ENCODE results near the gene GGT1. TPM values are rescaled to one million over a fixed set of nuclear protein-coding genes. Genes with fewer than 3 reads are reported as not detected.

GGT1 gene
- total RNA-seq, 4 donors from 2014 or later, result 1.5 to 6.9 (median 4.2) TPM

DNA sequence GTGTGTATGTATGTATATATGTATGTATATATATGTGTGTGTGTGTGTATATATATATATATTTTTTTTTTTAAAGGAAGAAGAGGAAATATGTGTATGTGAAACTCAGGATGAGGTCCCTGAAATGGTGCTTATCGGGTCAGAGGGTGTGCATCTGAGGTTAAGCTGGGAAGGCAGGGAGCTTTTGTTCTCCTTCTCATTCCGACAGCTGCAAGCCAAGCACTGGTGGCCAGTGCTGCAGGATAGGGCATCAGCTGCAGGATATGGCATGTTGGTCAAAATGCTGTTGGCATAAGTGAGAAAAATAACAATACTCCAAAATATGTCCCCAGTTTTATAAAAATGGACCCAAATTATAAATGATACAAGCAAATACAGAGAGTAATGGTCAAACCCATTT, 39.7 kb upstream of the GGT1 start:
- no peak for DNase-seq (ENCODE audit: low spot score in 2 of 2)
- TF ChIP-seq POLR2A (IDR thresholded peaks at IDR 0.05), result no peak
- TF ChIP-seq, protein P1, sequence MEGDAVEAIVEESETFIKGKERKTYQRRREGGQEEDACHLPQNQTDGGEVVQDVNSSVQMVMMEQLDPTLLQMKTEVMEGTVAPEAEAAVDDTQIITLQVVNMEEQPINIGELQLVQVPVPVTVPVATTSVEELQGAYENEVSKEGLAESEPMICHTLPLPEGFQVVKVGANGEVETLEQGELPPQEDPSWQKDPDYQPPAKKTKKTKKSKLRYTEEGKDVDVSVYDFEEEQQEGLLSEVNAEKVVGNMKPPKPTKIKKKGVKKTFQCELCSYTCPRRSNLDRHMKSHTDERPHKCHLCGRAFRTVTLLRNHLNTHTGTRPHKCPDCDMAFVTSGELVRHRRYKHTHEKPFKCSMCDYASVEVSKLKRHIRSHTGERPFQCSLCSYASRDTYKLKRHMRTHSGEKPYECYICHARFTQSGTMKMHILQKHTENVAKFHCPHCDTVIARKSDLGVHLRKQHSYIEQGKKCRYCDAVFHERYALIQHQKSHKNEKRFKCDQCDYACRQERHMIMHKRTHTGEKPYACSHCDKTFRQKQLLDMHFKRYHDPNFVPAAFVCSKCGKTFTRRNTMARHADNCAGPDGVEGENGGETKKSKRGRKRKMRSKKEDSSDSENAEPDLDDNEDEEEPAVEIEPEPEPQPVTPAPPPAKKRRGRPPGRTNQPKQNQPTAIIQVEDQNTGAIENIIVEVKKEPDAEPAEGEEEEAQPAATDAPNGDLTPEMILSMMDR (IDR thresholded peaks at IDR 0.05), result no peak
- no peak overlapping the region for H3K4me3 ChIP-seq (ENCODE audit: low read depth, poor library complexity, severe bottlenecking)
- intact Hi-C loops (cut with DNase I; ENCODE audit: low total_unique reads), result no loop called here
- 84 to 86% methylated on average over 2 of the region's 2 CpGs for WGBS, 2 donors

DNA sequence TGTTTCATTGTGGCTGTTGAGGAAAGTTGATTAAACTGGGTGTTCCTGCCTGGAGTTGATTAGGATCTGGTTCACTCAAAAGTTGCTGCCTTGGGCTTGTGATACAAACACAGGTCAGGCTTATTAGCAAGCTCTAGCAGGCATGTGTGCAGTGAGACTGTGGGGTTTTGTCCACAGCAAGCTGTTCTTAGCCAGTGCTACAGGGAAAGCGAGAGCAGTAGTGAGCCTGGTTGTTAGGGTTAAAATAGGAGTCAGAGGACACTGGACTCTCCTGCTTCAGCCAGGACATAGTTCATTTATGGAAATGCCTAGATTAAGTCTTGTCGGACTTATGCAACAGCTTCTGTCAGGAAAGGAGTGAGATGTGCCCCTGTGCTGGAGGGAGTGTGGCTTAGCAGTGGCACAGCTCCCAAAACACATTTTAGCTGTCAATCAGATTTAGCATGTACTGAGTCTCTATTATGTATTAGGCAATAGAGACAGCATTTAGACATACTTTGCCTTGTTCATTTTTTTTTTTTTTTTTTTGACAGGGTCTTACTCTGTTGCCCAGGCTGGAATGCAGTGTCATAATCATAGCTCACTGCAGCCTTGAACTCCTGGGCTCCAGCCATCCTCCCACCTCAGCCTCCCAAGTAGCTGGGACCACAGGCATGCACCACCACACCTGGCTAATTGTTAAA, 38.5 kb upstream of the GGT1 start:
- DNase-seq (ENCODE audit: low spot score in 2 of 2), result no peak
- 40 to 48% methylated on average over 2 of the region's 2 CpGs for WGBS, 2 donors
- no peak overlapping the region for H3K4me3 ChIP-seq (ENCODE audit: low read depth, poor library complexity, severe bottlenecking)
- intact Hi-C loops (cut with DNase I; ENCODE audit: low total_unique reads), result no loop called here
- no peak for TF ChIP-seq POLR2A (IDR thresholded peaks at IDR 0.05)
- TF ChIP-seq, protein P1 (IDR thresholded peaks at IDR 0.05), result no peak

DNA sequence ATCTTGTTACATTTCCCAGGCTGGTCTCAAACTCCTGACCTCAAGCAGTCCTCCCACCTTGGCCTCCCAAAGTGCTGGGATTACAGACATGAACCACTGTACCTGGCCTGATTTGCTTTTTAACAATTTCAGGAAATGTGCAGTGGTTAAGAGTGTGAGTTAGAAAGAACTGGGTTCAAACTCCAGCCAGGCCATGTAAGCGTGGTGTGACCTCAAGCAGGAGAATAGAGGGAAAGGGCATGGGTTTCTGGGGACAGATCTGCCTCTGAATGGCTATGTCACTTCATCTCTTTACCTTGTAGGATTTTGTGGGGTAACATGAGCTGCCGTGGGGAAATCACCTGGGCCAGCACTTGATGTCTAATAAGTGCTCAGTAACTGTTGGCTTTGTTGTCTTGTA, 37.9 kb upstream of the GGT1 start:
- WGBS, 2 donors, result 84 to 91% methylated on average over 2 of the region's 2 CpGs
- no peak for DNase-seq (ENCODE audit: low spot score in 2 of 2)
- intact Hi-C loops (cut with DNase I; ENCODE audit: low total_unique reads), result no loop called here
- TF ChIP-seq, protein P1 (IDR thresholded peaks at IDR 0.05), result no peak
- no peak overlapping the region for H3K4me3 ChIP-seq (ENCODE audit: low read depth, poor library complexity, severe bottlenecking)

DNA sequence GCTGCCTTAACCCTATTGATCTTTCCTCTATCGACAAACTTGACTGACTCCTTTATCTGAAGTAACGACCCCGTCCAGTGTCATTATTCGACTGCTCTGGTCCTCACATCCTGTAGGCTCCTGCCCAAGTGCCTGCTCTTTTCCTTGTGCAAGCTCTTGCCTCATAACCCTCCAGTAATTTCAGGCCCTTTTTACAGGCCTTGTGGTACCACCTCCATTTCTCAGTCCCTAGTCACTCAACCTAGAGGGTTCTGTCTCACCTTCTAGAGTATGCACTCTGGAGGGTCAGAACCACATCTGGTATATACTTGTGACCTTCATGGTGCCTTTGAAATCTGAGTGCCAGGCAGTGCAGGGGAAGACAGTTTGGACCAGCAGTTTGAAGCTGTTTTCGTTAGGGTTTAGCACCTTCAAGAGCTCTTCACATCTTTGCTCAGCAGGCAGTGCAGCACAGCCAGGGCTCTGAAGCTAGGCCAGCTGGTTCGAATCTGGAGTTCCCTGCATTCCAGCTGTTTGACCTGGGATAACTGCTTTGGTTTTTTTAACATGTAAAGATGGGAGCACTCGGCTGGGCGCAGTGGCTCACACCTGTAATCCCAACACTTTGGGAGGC, 36.0 kb upstream of the GGT1 start:
- 73 to 74% methylated on average over 8 of the region's 8 CpGs for WGBS, 2 donors
- H3K4me3 ChIP-seq (ENCODE audit: low read depth, poor library complexity, severe bottlenecking), result no peak overlapping the region
- TF ChIP-seq POLR2A (IDR thresholded peaks at IDR 0.05), result no peak
- TF ChIP-seq, protein P1 (IDR thresholded peaks at IDR 0.05), result no peak
- no peak for DNase-seq (ENCODE audit: low spot score in 2 of 2)
- intact Hi-C loops (cut with DNase I; ENCODE audit: low total_unique reads), result no loop called here

DNA sequence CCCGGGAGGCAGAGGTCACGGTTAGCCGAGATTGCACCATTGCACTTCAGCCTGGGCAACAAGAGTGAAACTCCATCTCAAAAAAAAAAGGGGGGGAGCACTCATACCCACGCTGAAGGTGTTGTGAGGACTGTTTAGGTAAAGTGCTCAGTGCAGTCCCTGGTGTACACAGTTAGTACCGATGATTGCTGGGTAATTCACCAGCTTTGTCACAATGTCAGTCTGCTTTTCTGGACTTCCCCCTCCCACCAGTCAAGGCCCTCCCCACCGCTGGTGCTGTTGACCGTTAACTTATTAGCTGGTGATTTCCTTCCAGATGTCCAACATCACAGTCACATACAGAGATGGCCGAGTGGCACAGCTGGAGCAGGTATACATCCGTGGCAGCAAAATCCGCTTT, 35.3 kb upstream of the GGT1 start:
- no peak overlapping the region for H3K4me3 ChIP-seq (ENCODE audit: low read depth, poor library complexity, severe bottlenecking)
- no peak for DNase-seq (ENCODE audit: low spot score in 2 of 2)

More for the DNA sequence above, 35.3 kb upstream of the GGT1 start:
- WGBS, 2 donors, result 79 to 93% methylated on average over 10 of the region's 10 CpGs
- no peak for TF ChIP-seq POLR2A (IDR thresholded peaks at IDR 0.05)
- TF ChIP-seq, protein P1 (IDR thresholded peaks at IDR 0.05), result no peak
- intact Hi-C loops (cut with DNase I; ENCODE audit: low total_unique reads), result no loop called here
